Adrenal gland (tissue), 12 donors: ENCODE data around the gene SPART. TPM values are rescaled to one million over a fixed set of nuclear protein-coding genes. Genes with fewer than 3 reads are reported as not detected.
A peak's percentile ranks its signal among the peaks of the same experiment; 100 is the strongest.

Source experiments
- DNase-seq, 7 donors: peaks; one replicate each; pipeline ENCODE4 v3.0.0-alpha.2; 2019 to 2020
- H3K27ac ChIP-seq, 5 donors: fragments of 200-600 bp; sonication (generic) in 4 of 5; 1 replicate in 3 of 5; 2 replicates in 2 of 5; pipeline versions ENCODE4 v1.5.1 to v1.8.0; 2016 to 2020; ENCODE audit warnings: mild to moderate bottlenecking in 1 of 5
- H3K27me3 ChIP-seq: fragments of 200-600 bp; 2 replicates; pipeline ENCODE4 v1.8.0; 2021
- H3K36me3 ChIP-seq, 2 donors: fragments of 200-600 bp; replicated peaks in 1 of 2; 1 replicate in 1 of 2; 2 replicates in 1 of 2; pipeline versions ENCODE4 v1.5.1 to v1.8.0; 2018 to 2022
- H3K4me1 ChIP-seq, 2 donors: fragments of 200-600 bp; replicated peaks in 1 of 2; 1 replicate in 1 of 2; 2 replicates in 1 of 2; pipeline versions ENCODE4 v1.5.1 to v1.8.0; 2018 to 2021
- H3K4me3 ChIP-seq, 4 donors: fragments of 200-600 bp; sonication (generic) in 3 of 4; one replicate each; pipeline ENCODE4 v1.5.1; 2016 to 2018
- H3K9me3 ChIP-seq, 3 donors: fragments of 200-600 bp; sonication (generic) in 1 of 3; replicated peaks in 1 of 3; 1 replicate in 2 of 3; 2 replicates in 1 of 3; pipeline versions ENCODE4 v1.5.1 to v1.8.0; 2016 to 2021
- CTCF ChIP-seq, 6 experiments: fragments of 450-650 bp in 4 of 6; fragments of 200-600 bp in 2 of 6; sonication (generic) in 1 of 6; IDR thresholded peaks; 1 replicate in 5 of 6; 2 replicates in 1 of 6; pipeline versions ENCODE4 v1.5.1 to v1.8.0; 2016 to 2021; ENCODE audit warnings: antibody characterized with exemption in 6 of 6, mild to moderate bottlenecking in 2 of 6, moderate library complexity in 1 of 6
- POLR2A ChIP-seq, 2 donors: fragments of 450-650 bp; IDR thresholded peaks; one replicate each; pipeline ENCODE4 v1.6.1; 2017; ENCODE audit warnings: antibody characterized with exemption in 2 of 2, mild to moderate bottlenecking in 2 of 2, moderate library complexity in 1 of 2
- WGBS, 4 donors: extraction: QIAGEN DNeasy Blood & Tissue Kit in 2 of 4; methylation state at CpG; one replicate each; pipeline versions ENCODE4 v1.1.5 to v1.1.7; 2013 to 2017; 5-methylcytosine and 5-hydroxymethylcytosine counted together
- intact Hi-C, 2 donors: fragments of 100-400 bp; cut with DNase I; formaldehyde crosslinking; loops; one replicate each; pipeline versions ENCODE4 v1.14.1 to v1.15.0; 2022 to 2023
- polyA plus RNA-seq, 3 donors: library from polyadenylated mRNA; stranded (reverse); fragments of 200-250 nt in 2 of 3; fragments of 350-450 nt in 1 of 3; fragmentation: Illumina TruSeq in 1 of 3; extraction: RNeasy Lipid Tissue Mini Kit (QIAGEN cat#74804) in 1 of 3; gene quantifications; one replicate each; pipeline ENCODE4 v1.2.3, GENCODE V29; 2013 to 2014
- total RNA-seq, 9 donors: library from RNA; depleted of rRNA in 4 of 9; stranded (reverse); fragments of >200 nt in 4 of 9; fragments of 120-200 nt in 1 of 9; fragmentation: NEBNext Ultra II Directional in 1 of 9; extraction: Animal tissue kit (Norgen Biotek cat#: 25700) in 1 of 9; gene quantifications; one replicate each; pipeline versions ENCODE4 v1.1.0 to v1.2.4, GENCODE V29; 2013 to 2023
- donor health status: healthy with polysubstance abuse.
- donor health status: Bipolar disorder and iron deficiency.
- donor health status: DM: yes; HTN: yes; CAD: no.
- donor health status: DM: no; HTN: no; CAD: no.
- donor health status: DM: no; HTN: no; CAD: no.
- donor health status: DM: yes; HTN: yes; CAD: no.

Gene SPART
- total and polyA plus RNA-seq, 12 donors: 29.2 to 314 (median 92.0) TPM

- peaks cover 0 to 12% of the 10 kb centered on the region in 2 donors for H3K4me1 ChIP-seq
- 77 to 84% (median 81%) methylated on average over 8 of the region's 8 CpGs for WGBS, 4 donors
- intact Hi-C loops: no loop called here
- no peak for TF ChIP-seq CTCF (IDR thresholded peaks at IDR 0.05)
- no peak for TF ChIP-seq POLR2A (IDR thresholded peaks at IDR 0.05)
- H3K36me3 ChIP-seq: no peaks in the 10 kb centered on the region
- H3K4me3 ChIP-seq: no peak overlapping the region
- no peak for DNase-seq
- H3K27ac ChIP-seq: peak overlapping the region in 1 of 5 donors; percentile 47
- no peaks in the 10 kb centered on the region for H3K9me3 ChIP-seq
- no peaks in the 10 kb centered on the region for H3K27me3 ChIP-seq
Observed at GRCh38 chr13:36369268-36370107, 23.3 kb upstream of the SPART start.

GRCh38 chr13:36366031-36366430 is 19.8 kb upstream of the SPART start:
- peak overlapping the region in 1 of 5 donors; percentile 11 for H3K27ac ChIP-seq
- H3K4me1 ChIP-seq: no peaks in the 10 kb centered on the region
- intact Hi-C loops: no loop called here
- 69 to 79% (median 70%) methylated on average over 3 to 4 of the region's 4 CpGs for WGBS, 4 donors
- no peaks in the 10 kb centered on the region for H3K27me3 ChIP-seq
- TF ChIP-seq CTCF (IDR thresholded peaks at IDR 0.05) (no peak), POLR2A (IDR thresholded peaks at IDR 0.05) (no peak)
- no peak overlapping the region for H3K4me3 ChIP-seq
- no peak for DNase-seq
- no peaks in the 10 kb centered on the region for H3K36me3 ChIP-seq
- H3K9me3 ChIP-seq: no peaks in the 10 kb centered on the region

DNA sequence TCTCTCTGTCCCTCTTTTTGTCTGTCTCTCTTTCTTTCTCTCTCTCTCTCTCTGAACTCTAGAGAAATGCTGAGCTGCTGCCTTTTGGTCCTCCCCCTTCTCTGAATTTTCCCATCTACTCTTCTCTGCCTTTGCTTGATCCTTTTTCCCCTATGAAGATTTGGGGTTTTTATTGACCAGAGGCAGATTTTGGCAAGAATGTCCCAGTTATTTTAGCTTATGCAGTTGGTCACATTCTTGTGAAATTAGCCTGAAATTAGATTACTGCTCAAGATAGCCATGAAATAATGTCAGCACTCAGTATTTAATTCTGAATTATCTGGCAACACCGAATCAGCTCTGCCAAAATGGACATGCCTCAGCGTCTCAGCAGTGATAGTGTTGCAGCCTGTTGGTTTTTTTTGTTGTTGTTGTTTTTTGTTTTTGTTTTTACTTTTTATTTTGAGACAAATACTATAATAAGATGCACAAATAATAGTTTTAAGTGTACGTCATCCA is 17.2 kb upstream of the SPART start:
- WGBS, 4 donors: 68 to 78% (median 74%) methylated on average over 3 of the region's 3 CpGs

More for the DNA sequence above, 17.2 kb upstream of the SPART start:
- no peak for TF ChIP-seq CTCF (IDR thresholded peaks at IDR 0.05)
- TF ChIP-seq POLR2A (IDR thresholded peaks at IDR 0.05): no peak
- H3K27ac ChIP-seq: peak overlapping the region in 1 of 5 donors; percentile 9
- no peak overlapping the region for H3K4me3 ChIP-seq
- H3K27me3 ChIP-seq: no peaks in the 10 kb centered on the region
- no peaks in the 10 kb centered on the region for H3K4me1 ChIP-seq
- DNase-seq: no peak
- no peaks in the 10 kb centered on the region for H3K9me3 ChIP-seq
- intact Hi-C loops: no loop called here
- no peaks in the 10 kb centered on the region for H3K36me3 ChIP-seq
